Uterine smooth muscle cell (primary cell): ENCODE data around the gene SP8. TPM values are rescaled to one million over a fixed set of nuclear protein-coding genes. Genes with fewer than 3 reads are reported as not detected.

Experiments
- total RNA-seq: library from RNA; depleted of rRNA; stranded (reverse); fragments of >200 nt; gene quantifications from 2 replicates; pipeline ENCODE4 v1.2.3, GENCODE V29; 2014

The SP8 gene
- not detected in 2 replicates for total RNA-seq

DNA sequence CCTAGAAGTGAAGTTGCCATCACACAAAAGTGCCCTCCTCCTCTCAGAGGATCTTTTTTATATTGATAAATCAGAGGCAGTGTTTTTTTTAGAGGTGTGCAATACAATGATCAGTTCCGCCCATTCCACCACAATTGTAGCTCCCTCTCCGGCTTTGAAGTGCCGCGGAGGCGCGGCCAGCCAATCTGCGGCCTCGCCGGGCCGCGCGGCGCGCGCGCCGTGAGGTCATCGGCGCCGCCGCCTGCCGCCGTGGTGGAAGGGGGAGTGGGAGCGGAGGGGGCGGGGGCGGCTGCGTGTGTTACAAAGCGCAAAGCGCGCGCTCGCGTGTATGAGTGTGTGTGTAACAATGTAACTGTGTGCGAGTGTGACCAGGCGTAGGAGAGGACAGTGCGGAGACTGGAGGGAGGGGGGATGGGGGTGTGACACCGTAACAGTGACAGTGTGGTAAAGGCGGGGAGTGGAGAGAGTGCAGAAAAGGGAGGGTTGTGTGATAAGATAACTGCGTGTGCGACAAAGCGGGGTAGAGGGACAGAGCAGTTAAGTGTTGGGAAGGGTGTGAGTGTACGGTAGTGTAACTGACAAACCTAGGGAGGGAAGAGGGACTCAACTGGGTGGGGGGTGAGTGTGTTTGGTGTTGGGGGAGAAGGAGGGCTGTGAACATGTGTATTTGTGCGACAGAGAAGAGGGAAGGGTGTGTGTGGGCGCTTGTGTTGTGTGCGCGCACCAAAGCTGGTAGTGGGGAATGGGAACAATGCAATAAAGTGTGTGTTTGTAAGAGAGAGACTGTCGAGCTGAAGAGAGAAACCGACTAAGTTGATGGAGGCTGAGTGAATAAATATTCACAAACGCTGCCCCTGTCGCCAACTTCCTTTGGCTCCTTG is at the start of gene SP8:
Gene SP8 (minus strand): TSS at position 108 of the 881 bp plus-strand sequence. CDS start 88 bp downstream, at position 20.

Other genes starting within 250 kb of the SP8 start
- 0.11 and 0.50 TPM in 2 replicates for gene ABCB5, start 171.2 kb downstream of the SP8 start, total RNA-seq